WTC11 (cell line): ENCODE results near the gene SUPT5H. TPM values are rescaled to one million over a fixed set of nuclear protein-coding genes. Genes with fewer than 3 reads are reported as not detected.

Experiments
- ATAC-seq: fragments of 200-7000 bp; cut with Tn5 transposase; 2 replicates; pipeline ENCODE4 v1.10.0; 2021; ENCODE audit warnings: mild to moderate bottlenecking, moderate library complexity
- CTCF ChIA-PET: fragments of 300-600 bp; sonication (Branson Sonifier 250); formaldehyde crosslinking; loops from one replicate; lab custom pipeline; 2021; ENCODE audit warnings: antibody characterized with exemption; lab: Charles Lee
- POLR2A ChIA-PET: fragments of 350-600 bp; sonication (Branson Sonifier 250); formaldehyde crosslinking; loops from one replicate; lab custom pipeline; 2021; ENCODE audit warnings: antibody characterized with exemption; lab: Charles Lee
- DNase-seq: peaks from one replicate; pipeline ENCODE4 v3.0.0; 2021; ENCODE audit warnings: low spot score
- H3K27ac Mint-ChIP-seq: 2 replicates; pipeline ENCODE4 v1.8.0; 2021; ENCODE audit warnings: mixed read lengths
- H3K27me3 Mint-ChIP-seq: 2 replicates; pipeline ENCODE4 v1.8.0; 2021; ENCODE audit warnings: low read depth, mild to moderate bottlenecking, moderate library complexity, mixed read lengths
- H3K36me3 Mint-ChIP-seq: 2 replicates; pipeline ENCODE4 v1.8.0; 2021; ENCODE audit warnings: mixed read lengths
- H3K4me1 Mint-ChIP-seq: 2 replicates; pipeline ENCODE4 v1.8.0; 2022; ENCODE audit warnings: mixed read lengths
- H3K4me3 Mint-ChIP-seq: 2 replicates; pipeline ENCODE4 v1.8.0; 2021; ENCODE audit warnings: mild to moderate bottlenecking, moderate library complexity, mixed read lengths
- H3K9me3 Mint-ChIP-seq: 2 replicates; pipeline ENCODE4 v1.8.0; 2021; ENCODE audit warnings: mixed read lengths
- CBFB ChIP-seq: sonication (generic); formaldehyde crosslinking; IDR thresholded peaks from 2 replicates; pipeline ENCODE4 v1.8.1; 2022; ENCODE audit warnings: mild to moderate bottlenecking, low read depth, missing genetic modification reagents
- FOXP1 ChIP-seq: sonication (generic); formaldehyde crosslinking; IDR thresholded peaks from 2 replicates; pipeline ENCODE4 v1.8.0; 2022; ENCODE audit warnings: missing genetic modification reagents, mild to moderate bottlenecking, moderate library complexity, borderline replicate concordance
- MYBL2 ChIP-seq: sonication (generic); formaldehyde crosslinking; IDR thresholded peaks from 2 replicates; pipeline ENCODE4 v1.8.1; 2023; ENCODE audit warnings: mild to moderate bottlenecking, moderate library complexity, missing genetic modification reagents
- NFATC4 ChIP-seq: fragments of 250-450 bp; sonication (Bioruptor Pico); IDR thresholded peaks from 2 replicates; pipeline ENCODE4 v1.9.0; 2021; ENCODE audit warnings: mild to moderate bottlenecking
- NFE2L1 ChIP-seq: sonication (generic); formaldehyde crosslinking; IDR thresholded peaks from 2 replicates; pipeline ENCODE4 v1.8.1; 2023; ENCODE audit warnings: missing genetic modification reagents
- NR2C2 ChIP-seq: sonication (generic); formaldehyde crosslinking; IDR thresholded peaks from 2 replicates; pipeline ENCODE4 v1.8.0; 2022; ENCODE audit warnings: mild to moderate bottlenecking, missing genetic modification reagents
- PRRX2 ChIP-seq: fragments of 250-450 bp; sonication (Bioruptor Pico); IDR thresholded peaks from 2 replicates; pipeline ENCODE4 v1.8.0; 2021; ENCODE audit warnings: mild to moderate bottlenecking
- TEAD4 ChIP-seq: sonication (generic); formaldehyde crosslinking; IDR thresholded peaks from 2 replicates; pipeline ENCODE4 v1.8.0; 2022; ENCODE audit warnings: mild to moderate bottlenecking, missing genetic modification reagents
- ZNF423 ChIP-seq: fragments of 250-450 bp; sonication (Bioruptor Pico); IDR thresholded peaks from 2 replicates; pipeline ENCODE4 v2.1.2; 2022; ENCODE audit warnings: mild to moderate bottlenecking, moderate library complexity
- total RNA-seq: library from RNA; stranded (reverse); gene quantifications from 3 replicates; pipeline ENCODE4 v1.2.3, GENCODE V29; 2021
- TF ChIP-seq, protein P1 (sequence below): sonication (generic); formaldehyde crosslinking; IDR thresholded peaks from 2 replicates; pipeline ENCODE4 v1.8.0; 2023; ENCODE audit warnings: mild to moderate bottlenecking, missing genetic modification reagents
- TF ChIP-seq, protein P2 (sequence below): sonication (generic); formaldehyde crosslinking; IDR thresholded peaks from 2 replicates; pipeline ENCODE4 v1.8.1; 2023; ENCODE audit warnings: mild to moderate bottlenecking, missing genetic modification reagents
- TF ChIP-seq, protein P3 (sequence below): fragments of 250-450 bp; sonication (Bioruptor Pico); IDR thresholded peaks from 2 replicates; pipeline ENCODE4 v1.8.0; 2021; ENCODE audit warnings: mild to moderate bottlenecking
- TF ChIP-seq, protein P4 (sequence below): fragments of 250-450 bp; sonication (Bioruptor Pico); IDR thresholded peaks from 2 replicates; pipeline ENCODE4 v1.9.0; 2021; ENCODE audit warnings: mild to moderate bottlenecking
- TF ChIP-seq, protein P5 (sequence below): sonication (generic); formaldehyde crosslinking; conservative IDR thresholded peaks from 2 replicates; pipeline ENCODE4 v1.8.1; 2022; ENCODE audit warnings: mild to moderate bottlenecking, missing genetic modification reagents
- TF ChIP-seq, protein P6 (sequence below): sonication (generic); formaldehyde crosslinking; IDR thresholded peaks from 2 replicates; pipeline ENCODE4 v1.8.1; 2023; ENCODE audit warnings: mild to moderate bottlenecking, moderate library complexity, missing genetic modification reagents
- TF ChIP-seq, protein P7 (sequence below): sonication (generic); formaldehyde crosslinking; IDR thresholded peaks from 2 replicates; pipeline ENCODE4 v1.8.0; 2022; ENCODE audit warnings: mild to moderate bottlenecking, missing genetic modification reagents

The SUPT5H gene
- total RNA-seq, 1 experiment from 2014 or later, result 135 TPM

DNA sequence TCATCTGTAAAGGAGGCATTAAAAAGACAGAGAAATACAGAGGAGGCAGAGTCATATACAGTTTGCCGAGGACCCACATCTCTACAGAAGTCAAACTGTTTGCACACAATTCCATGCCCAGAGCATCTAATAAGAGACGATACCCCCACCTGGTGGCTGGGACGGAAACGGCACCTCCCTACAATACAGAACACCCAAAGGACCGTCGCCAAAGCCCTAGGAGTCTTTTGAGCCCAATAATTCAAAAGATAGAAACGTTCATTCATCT is 33.6 kb upstream of the SUPT5H start (continued):
- TF ChIP-seq NFE2L1 (CRISPR knock-in tag), result no peak
- TF ChIP-seq NR2C2 (CRISPR knock-in tag), result no peak
- TF ChIP-seq NFATC4, result no peak
- TF ChIP-seq, protein P1, sequence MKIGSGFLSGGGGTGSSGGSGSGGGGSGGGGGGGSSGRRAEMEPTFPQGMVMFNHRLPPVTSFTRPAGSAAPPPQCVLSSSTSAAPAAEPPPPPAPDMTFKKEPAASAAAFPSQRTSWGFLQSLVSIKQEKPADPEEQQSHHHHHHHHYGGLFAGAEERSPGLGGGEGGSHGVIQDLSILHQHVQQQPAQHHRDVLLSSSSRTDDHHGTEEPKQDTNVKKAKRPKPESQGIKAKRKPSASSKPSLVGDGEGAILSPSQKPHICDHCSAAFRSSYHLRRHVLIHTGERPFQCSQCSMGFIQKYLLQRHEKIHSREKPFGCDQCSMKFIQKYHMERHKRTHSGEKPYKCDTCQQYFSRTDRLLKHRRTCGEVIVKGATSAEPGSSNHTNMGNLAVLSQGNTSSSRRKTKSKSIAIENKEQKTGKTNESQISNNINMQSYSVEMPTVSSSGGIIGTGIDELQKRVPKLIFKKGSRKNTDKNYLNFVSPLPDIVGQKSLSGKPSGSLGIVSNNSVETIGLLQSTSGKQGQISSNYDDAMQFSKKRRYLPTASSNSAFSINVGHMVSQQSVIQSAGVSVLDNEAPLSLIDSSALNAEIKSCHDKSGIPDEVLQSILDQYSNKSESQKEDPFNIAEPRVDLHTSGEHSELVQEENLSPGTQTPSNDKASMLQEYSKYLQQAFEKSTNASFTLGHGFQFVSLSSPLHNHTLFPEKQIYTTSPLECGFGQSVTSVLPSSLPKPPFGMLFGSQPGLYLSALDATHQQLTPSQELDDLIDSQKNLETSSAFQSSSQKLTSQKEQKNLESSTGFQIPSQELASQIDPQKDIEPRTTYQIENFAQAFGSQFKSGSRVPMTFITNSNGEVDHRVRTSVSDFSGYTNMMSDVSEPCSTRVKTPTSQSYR (CRISPR knock-in tag), result no peak
- TF ChIP-seq, protein P2, sequence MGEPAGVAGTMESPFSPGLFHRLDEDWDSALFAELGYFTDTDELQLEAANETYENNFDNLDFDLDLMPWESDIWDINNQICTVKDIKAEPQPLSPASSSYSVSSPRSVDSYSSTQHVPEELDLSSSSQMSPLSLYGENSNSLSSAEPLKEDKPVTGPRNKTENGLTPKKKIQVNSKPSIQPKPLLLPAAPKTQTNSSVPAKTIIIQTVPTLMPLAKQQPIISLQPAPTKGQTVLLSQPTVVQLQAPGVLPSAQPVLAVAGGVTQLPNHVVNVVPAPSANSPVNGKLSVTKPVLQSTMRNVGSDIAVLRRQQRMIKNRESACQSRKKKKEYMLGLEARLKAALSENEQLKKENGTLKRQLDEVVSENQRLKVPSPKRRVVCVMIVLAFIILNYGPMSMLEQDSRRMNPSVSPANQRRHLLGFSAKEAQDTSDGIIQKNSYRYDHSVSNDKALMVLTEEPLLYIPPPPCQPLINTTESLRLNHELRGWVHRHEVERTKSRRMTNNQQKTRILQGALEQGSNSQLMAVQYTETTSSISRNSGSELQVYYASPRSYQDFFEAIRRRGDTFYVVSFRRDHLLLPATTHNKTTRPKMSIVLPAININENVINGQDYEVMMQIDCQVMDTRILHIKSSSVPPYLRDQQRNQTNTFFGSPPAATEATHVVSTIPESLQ, result no peak
- TF ChIP-seq, protein P3, sequence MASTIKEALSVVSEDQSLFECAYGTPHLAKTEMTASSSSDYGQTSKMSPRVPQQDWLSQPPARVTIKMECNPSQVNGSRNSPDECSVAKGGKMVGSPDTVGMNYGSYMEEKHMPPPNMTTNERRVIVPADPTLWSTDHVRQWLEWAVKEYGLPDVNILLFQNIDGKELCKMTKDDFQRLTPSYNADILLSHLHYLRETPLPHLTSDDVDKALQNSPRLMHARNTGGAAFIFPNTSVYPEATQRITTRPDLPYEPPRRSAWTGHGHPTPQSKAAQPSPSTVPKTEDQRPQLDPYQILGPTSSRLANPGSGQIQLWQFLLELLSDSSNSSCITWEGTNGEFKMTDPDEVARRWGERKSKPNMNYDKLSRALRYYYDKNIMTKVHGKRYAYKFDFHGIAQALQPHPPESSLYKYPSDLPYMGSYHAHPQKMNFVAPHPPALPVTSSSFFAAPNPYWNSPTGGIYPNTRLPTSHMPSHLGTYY (CRISPR knock-in tag), result no peak

DNA sequence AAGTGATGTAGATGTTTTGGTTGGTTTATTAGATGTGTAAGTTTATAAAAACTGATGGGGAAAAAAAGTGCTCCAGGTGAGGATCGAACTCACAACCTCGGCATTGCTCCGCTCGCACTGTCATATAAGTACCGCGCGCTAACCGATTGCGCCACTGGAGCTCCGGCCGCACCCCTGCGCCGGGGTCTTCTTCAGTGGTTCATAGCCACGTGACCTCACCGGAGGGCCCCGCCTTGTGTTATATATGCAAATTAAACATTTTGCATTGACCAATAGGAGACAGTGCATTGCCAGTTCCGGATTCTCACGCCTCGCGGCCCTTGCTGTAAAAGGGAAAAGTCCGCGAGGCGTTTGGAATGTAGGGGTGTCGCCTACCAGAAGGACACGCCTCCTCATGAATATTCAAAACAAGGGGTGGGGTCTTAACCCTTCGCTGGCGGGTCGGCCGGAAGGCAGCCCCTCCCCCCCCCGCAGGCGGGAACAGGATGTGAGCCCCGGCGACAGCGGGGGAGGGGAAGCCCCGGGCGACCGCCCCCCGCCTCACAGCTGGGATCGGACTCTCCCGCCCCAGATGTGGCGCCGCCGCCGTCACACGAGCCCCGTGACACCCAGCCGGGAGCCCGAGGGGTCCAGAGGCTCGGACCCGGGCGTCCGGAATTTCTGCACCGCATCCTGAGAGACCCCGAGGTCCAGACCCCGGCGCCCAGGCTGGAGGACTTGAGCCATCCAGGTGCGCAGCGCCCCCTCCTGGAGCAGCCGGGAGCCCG is 33.1 kb upstream of the SUPT5H start, which contains the start of gene PLEKHG2:
TSS of gene PLEKHG2 (plus strand) at position 570 of the 767 bp plus-strand sequence. CDS start 1,418 bp downstream, outside the sequence.
- H3K27me3 Mint-ChIP-seq, result no peaks in the 10 kb centered on the region
- peaks cover 47% of the 10 kb centered on the region for H3K4me1 Mint-ChIP-seq
- H3K27ac Mint-ChIP-seq, result peak within 1 kb of the TSS; percentile 84
- ChIA-PET POLR2A (interaction anchor here (0.5 to 2.3 kb wide), 6 partner anchors 9 to 80 kb away, joined by 5 to 11 read pairs (median 7); partner anchors contain the start of genes MED29, PAF1 and RPS16), CTCF (interaction anchor here (0.6 to 2.3 kb wide), 11 partner anchors 11 to 120 kb away, joined by 3 to 43 read pairs (median 4); partner anchors contain the start of genes EID2B, MED29, PAF1 and RPS16)
- H3K36me3 Mint-ChIP-seq, result peaks cover 9% of the 10 kb centered on the region
- no peaks in the 10 kb centered on the region for H3K9me3 Mint-ChIP-seq
- DNase-seq (peak; percentile 98), ATAC-seq (peak; percentile 64)
- H3K4me3 Mint-ChIP-seq, result peak within 1 kb of the TSS; percentile 99
- peak; percentile 26; the same call in 1 of the 2 replicates for TF ChIP-seq FOXP1 (CRISPR knock-in tag)
- TF ChIP-seq MYBL2, result 0 out of 2 replicates have a peak, but pooled peaks have one; percentile 42
- TF ChIP-seq ZNF423 (CRISPR knock-in tag), result peak; percentile 32; the same call in 1 of the 2 replicates
- TF ChIP-seq, protein P4, sequence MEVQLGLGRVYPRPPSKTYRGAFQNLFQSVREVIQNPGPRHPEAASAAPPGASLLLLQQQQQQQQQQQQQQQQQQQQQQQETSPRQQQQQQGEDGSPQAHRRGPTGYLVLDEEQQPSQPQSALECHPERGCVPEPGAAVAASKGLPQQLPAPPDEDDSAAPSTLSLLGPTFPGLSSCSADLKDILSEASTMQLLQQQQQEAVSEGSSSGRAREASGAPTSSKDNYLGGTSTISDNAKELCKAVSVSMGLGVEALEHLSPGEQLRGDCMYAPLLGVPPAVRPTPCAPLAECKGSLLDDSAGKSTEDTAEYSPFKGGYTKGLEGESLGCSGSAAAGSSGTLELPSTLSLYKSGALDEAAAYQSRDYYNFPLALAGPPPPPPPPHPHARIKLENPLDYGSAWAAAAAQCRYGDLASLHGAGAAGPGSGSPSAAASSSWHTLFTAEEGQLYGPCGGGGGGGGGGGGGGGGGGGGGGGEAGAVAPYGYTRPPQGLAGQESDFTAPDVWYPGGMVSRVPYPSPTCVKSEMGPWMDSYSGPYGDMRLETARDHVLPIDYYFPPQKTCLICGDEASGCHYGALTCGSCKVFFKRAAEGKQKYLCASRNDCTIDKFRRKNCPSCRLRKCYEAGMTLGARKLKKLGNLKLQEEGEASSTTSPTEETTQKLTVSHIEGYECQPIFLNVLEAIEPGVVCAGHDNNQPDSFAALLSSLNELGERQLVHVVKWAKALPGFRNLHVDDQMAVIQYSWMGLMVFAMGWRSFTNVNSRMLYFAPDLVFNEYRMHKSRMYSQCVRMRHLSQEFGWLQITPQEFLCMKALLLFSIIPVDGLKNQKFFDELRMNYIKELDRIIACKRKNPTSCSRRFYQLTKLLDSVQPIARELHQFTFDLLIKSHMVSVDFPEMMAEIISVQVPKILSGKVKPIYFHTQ, result peak; percentile 84
- TF ChIP-seq, protein P5, sequence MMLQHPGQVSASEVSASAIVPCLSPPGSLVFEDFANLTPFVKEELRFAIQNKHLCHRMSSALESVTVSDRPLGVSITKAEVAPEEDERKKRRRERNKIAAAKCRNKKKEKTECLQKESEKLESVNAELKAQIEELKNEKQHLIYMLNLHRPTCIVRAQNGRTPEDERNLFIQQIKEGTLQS (CRISPR knock-in tag), result no peak
- no peak for TF ChIP-seq CBFB (CRISPR knock-in tag)
- TF ChIP-seq, protein P6, sequence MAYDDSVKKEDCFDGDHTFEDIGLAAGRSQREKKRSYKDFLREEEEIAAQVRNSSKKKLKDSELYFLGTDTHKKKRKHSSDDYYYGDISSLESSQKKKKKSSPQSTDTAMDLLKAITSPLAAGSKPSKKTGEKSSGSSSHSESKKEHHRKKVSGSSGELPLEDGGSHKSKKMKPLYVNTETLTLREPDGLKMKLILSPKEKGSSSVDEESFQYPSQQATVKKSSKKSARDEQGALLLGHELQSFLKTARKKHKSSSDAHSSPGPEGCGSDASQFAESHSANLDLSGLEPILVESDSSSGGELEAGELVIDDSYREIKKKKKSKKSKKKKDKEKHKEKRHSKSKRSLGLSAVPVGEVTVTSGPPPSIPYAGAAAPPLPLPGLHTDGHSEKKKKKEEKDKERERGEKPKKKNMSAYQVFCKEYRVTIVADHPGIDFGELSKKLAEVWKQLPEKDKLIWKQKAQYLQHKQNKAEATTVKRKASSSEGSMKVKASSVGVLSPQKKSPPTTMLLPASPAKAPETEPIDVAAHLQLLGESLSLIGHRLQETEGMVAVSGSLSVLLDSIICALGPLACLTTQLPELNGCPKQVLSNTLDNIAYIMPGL (CRISPR knock-in tag), result peak; percentile 82; the same call in 1 of the 2 replicates
- TF ChIP-seq, protein P3 (CRISPR knock-in tag), result 0 out of 2 replicates have a peak, but pooled peaks have one; percentile 73
- TF ChIP-seq PRRX2 (CRISPR knock-in tag), result 0 out of 2 replicates have a peak, but pooled peaks have one; percentile 37
- no peak for TF ChIP-seq TEAD4
- TF ChIP-seq, protein P7, sequence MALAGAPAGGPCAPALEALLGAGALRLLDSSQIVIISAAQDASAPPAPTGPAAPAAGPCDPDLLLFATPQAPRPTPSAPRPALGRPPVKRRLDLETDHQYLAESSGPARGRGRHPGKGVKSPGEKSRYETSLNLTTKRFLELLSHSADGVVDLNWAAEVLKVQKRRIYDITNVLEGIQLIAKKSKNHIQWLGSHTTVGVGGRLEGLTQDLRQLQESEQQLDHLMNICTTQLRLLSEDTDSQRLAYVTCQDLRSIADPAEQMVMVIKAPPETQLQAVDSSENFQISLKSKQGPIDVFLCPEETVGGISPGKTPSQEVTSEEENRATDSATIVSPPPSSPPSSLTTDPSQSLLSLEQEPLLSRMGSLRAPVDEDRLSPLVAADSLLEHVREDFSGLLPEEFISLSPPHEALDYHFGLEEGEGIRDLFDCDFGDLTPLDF (CRISPR knock-in tag), result 0 out of 2 replicates have a peak, but pooled peaks have one; percentile 67
- TF ChIP-seq, protein P1 (CRISPR knock-in tag), result peak; percentile 96
